NCI-H2107 treated with DMSO at 0.1 percent for 48 hours (cell line): ENCODE data around the gene FMOD.
A peak's percentile ranks its signal among the peaks of the same experiment; 100 is the strongest.

ENCODE experiments used
- DNase-seq: peaks from one replicate; lab custom pipeline; 2025; ENCODE audit not compliant: unreplicated experiment; lab: John Stamatoyannopoulos, UW

The FMOD gene

DNA sequence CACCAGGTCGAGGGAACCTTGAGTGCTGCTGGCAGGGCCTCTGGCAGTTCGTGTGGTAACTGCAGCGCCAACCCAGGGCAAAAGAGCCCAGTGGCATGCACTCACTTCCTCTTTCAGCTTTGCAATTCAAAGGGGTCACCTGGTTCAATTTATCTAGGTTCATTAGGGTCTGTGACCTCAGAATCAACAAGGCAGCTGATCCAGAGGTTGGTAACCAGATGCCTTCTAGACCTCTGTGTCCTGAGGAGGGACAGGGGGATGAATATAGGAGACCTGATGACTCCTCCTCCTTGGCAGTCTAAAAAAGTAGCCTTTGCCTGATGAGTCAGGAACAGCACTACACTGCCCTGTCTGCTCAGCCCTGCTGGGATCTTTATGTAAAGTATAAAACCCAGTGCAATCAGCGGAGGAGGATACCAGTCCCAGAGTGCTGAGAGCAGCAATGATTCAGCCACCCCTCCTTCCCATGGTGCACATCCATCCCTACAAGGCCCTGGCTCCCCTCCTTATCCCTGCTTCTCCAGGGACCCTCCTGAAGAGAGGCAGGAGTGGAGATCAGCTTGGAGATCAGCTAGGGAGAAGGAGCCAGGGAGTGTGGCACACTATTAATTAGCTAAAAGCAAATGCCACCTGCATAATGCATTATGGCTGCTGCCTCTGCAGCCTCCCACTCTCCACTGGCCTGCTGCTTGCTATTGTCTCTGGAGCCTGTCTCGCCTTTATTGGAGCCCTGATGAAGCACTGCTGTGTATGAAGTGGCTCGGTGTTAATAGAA lies 11.2 kb upstream of the FMOD start:
- peak; percentile 77 for DNase-seq

DNA sequence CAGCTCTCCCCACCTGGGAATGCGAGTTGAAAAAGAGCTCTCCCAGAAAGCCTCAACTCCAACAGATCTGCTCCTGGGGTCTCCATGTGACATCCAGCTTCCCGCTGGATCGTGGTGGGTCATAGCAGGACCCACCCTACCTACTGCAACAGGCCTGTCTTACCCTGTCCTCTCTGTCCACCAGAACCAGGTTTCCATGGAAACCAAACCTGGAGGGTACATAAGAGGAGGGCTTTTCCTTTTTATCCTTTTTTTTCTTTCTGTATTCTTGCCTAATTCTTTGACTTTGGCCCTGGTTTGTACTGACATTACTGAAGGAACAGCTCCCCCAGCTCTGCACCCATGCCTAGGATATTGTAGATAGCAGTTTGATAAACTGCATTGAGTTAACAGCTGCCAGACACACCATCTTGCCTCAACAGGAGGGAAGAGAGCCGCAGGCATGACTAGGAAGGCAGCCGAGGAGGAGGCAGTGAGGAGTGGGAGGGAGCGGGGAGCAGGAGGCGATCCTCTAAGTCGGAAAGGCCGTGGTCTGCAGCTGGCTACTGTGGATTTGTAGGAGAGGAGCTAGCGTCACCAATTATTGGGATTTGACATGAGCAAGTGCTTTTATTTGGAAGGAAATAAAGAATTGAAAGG lies 9.7 kb upstream of the FMOD start:
- no peak for DNase-seq

DNA sequence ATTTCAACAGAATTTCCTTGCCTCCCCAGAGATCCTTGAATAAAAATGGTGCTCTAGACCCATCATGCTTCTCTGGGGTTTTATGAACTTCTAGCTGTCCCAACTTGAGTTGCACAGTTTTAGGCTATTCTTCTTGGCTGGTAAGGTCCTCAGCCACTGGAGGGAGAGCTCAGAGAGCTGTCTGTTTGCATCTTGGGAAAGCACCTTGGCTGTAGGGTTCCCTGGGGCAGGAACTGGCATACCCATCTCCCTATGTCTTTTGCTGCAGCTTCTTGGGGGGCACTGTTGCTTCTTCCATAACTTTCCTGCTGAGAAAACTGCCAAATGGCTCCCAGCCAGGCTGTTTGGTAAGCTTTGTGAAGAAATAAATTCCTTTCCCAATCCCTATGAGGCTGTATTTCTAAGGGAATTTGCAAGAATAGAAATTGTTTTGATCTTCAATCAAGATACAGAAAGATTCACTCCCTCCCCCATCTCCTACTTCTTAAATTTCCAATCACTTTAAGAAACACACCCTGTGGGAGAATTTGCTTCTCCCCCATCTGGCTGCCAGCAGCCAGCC lies 8.2 kb upstream of the FMOD start:
- no peak for DNase-seq

DNA sequence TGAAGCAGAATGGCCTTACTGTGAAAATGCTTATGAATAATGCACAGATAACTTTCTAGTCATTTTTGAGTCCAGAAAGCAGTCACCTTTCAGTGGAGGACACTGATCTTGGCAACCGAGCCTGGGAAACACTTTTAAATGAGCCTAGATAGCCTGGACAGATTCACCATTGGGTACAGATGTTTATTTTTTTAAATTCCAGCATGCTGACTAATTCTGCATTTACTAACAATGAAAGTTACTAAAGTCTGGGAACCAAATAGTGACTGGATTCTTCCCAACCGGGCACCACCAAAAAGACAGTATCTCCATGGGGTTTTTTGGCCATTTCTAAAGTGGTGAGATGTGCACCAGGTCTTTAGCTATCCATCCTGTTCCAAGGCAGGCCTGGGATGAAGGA lies 3.3 kb upstream of the FMOD start:
- DNase-seq = no peak

DNA sequence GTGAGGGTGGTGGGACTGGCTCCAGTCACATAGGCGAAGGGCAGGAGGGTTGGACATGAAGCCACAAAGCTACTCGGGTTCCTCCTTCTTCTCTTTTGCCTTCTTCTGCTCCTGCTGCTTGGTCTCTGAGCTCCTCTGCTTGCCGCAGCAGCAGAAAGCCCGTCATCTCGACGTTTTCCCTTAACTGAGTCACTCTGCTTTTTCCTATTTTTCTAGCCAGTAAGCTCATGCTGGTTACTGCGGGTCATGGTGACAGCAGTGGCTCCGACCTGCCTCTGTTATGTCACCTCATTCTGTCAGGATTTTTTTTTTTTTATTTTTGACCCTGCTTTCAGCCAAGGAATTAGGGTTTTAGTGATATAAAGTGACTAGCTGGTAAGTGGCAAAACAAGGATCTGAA lies 2.6 kb upstream of the FMOD start:
- no peak for DNase-seq

DNA sequence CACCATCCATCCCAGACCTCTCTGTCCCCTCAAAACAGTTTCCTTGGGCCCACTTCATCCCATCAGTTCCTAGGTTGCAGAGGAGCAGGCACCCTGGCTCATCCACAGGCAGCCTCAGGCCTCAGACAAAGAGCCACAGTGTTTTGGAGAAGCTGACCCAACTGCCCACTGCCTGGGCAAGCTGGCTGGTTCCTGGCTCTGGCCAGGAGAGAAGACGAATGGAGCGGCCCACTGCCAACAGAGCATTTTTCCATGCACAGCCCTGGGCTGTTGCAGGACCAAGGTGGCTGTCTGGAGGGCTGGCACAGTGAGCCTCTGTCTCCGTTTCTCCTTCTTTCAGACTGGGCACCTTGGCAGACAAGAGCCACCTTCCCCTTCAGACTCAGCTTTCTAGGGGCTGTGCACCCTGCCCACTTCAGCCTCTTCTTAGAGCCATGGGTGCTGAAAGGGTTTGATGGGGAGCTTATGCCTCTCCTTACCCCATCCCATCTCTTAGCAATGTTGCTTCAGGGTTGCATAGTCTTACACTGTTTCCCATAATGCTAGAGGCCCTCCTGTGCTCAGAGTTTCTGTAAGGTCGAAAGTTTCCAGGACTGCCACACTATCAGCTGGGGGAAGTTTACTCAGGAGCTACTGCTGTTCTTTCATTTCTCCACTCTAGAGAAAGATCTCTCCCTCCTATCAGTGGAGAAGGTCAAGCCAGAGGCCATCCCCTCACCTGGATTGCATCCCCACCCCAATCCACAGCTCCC lies 973 bp downstream of the FMOD start:
- no peak for DNase-seq

DNA sequence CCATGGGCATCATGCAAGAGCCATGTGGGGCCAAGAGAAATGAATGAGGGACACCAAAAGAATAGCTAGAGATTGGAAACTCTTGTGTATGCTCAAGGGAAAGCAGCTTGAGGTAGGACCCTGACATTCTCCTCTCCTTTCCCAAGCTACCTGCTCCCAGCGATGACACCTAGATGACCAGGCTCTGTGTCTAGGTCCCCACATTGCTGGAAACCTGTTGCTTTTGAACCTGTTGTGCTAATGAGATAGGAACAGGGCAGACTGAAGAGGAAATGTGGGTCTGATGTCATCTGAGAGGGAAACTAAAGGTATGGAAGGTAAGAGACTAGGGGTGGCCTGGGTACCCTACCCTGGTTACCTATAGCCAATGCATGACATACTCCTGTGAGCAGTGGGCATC lies 1.8 kb downstream of the FMOD start:
- DNase-seq = no peak

DNA sequence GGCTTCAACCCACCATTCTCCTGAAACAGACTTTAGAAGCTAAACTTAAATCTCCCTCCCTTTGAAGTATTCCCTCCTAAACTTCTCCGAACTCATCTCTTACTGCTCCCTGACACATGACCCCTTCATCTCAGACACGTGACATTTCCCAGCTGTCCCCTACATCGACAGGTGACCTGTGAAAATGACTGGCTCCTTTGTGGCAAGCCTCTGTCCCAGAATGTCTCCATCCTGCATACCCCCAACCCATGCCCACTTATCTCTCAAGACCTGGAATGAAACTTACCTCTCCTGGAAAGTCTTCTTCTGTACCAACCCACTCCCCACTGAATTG lies 4.2 kb downstream of the FMOD start:
- no peak for DNase-seq

DNA sequence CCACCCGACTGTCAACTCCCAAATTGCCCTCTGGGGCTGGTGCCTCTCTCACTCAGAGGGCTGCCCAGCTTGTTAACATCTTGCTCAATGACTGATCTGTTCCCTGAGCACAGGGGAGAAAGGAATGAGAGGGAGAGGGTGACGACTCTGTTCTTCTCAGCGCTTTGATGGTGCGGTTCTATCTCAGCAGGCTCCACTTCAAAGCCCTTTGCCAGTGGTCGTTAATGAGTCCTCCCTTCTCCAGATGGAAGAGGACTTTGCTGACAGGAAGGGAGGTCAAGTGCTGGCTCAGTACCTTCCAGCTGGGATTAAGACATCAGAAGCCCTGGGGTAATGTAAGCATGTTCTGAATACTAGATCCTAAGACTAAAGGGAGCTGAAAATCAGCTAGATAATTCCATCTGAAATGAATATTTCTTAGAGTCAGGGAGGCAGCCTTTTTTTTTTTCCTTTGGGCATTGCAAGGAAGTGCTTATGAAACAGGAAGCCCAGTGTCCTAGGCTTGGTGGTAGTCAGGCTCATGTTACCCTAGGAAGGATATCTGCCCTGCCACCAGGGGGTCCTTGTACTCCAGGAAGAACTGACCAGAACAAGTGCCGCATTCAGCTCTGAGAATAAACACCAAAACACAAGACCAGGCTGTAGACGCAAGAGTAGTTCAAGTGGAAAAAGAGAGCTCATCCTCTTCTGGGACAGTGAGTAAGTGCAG lies 4.7 kb downstream of the FMOD start:
- DNase-seq = peak; percentile 31

DNA sequence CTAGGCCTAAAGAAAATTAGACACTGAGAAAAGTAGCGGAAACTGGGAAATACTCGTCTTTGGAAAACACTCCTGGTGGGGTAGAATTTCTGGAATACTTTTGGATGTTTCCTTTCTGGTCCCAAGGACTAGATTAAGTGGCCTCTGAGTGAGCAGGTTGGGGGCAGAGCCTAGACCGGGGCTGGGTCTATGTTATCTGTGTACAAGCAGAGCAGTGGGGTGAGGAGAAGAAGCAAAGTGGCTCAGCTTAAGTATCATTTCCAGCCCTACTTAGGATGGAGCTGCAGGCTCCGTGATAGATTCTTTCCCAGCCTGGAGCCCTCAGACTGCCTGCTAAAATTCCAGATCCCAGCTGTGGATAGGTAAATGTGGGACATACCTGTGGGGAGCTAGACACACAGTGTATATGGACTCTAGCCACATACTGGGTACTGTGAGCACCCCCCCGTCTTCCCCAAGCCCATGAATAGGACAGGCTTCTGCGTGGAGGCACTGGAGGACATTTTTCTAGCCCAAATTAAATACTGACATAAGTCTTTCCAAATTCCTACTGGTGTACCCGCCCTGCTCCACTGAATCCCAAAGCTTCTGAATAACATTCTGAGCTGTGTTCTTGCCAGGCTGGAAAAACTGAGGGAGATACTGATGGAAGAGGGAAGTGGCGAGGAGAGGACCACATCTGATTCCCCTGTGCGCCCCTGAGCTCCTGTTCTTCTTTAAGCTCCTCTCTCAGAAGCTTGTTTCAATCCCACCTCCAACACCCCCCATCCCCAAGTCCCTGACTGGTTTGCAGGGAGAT lies 6.8 kb downstream of the FMOD start:
- no peak for DNase-seq

DNA sequence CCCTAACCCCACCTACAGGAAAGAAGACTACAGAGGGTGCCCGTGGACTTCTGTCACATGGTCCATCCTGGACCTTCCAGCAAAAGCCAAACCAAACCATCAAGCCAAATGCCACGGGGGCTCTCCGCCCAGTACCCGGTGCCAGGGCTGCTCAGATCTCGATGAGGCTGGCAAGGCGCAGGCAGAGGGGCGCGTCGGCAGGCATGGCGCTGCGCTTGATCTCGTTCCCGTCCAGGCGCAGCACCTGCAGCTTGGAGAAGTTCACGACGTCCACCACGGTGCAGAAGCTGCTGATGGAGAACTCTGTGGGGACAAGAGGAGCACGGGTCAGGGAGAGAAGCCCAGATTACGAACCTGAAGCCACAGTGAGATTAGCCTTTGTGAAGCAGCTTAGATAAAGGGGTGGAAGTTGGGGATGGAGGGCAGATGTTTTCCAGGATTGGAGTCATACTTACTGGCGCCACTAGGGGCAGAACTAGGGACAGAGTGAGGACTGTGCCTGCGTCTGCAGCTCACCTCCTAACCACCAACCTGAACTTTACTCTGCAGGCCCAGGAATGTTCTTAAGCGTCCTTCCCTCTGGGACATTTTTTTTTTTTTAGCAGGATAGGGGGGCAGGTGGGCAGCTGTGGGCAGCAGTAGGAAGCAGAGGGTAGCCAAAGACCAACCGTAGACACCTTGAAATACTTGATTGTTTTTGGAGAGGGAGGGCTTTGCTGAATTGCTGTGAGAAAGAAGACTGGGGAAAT lies 8.6 kb downstream of the FMOD start:
- DNase-seq = peak; percentile 54

DNA sequence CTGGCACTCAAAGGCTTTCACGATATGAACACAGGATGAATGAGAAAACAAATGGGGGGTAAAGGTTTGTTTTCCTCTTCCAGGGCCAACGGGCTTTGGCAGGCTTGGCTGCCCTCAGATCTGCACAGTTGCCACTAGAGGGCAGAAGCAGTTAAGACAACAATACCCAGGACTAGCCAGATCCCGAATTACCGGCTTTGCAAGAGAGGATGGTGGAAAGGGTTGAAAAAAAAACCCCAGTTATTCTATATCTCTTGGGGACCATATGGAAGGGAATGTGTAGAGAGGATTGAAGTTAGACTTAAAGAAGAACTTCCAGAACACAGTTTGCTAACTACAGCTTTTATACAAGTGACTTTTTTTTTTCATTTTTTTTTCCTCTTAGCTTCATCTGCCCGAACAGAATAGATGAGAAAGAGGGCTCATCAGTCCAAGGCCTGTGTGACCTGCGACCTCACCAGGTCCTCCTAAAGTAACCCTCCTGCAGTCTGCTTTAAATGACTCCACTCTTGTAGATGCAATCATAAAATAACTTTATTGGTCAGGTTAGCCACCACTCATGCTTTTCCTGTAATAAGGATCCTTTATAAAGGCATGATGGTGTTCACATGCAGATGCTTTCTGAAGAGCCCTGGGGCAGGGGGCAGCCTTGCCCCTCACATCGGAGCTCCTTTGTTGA lies 10.7 kb downstream of the FMOD start:
- DNase-seq = peak; percentile 73

DNA sequence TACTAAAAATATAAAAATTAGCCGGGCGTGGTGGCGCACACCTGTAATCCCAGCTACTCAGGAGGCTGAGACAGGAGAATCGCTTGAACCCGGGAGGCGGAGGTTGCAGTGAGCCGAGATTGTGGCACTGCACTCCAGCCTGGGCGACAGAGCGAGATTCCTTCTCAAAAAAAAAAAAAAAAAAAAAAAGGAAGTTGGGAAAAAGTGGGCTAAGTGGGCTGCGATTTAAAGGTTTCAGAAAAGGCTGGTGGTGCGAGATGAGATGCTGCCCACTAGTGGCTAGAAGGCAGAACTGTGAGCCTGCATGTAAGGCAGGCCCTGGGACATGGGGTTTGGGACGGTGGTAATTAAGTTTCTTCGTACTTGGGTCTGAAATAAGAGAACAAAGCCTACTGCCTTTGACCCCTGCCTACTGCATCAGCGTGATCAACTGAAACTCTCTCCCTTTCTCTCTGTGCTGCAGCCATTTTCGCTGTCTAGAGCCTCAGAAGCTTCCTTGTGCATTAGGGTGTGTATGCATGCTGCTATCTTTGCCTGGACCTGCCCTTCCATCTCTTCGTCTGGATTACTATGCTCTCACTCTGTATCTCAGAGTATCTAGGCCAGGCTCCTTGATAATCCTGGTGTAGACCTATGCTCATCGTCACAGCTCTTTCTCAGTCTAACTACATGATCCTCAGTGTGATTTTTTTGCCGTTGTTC lies 12.4 kb downstream of the FMOD start:
- peak; percentile 53 for DNase-seq

DNA sequence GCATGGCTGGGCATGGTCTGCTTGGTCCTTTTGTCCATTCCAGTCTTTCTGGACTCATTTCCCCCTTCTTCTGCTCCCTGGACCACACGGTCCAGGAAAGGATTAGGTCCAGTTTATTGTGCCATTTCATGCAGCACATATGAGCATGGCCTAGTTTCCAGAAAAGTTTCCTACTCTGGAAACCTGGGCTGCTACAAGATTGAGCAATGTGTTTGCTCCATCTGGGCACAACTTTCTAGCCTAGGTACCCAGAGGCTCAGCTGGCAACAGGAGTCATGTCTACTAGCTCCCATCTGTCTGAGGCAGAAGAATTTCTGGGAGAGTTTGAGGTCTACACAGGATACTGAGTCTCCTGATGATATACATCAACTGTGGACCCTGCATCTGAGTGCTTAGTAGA lies 14.8 kb downstream of the FMOD start:
- DNase-seq = no peak

DNA sequence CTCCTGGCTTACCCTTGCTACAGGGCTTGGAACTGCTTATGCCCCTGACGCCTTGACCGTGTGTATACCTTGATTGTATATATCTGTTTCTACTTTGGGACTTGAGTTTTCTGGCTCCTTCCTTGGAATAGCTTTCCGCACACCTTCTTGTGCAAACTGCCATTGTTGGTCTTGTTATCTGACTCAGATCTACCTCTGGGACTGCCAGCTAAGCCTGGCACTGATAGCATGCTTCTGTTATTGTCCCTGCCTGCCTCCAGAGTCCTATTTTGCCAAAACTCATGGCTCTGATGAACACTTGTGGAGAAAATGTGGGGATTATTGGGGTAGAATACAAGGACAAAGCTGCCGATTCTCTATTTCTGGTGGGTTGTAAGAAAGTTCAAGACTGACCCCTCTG lies 15.4 kb downstream of the FMOD start:
- DNase-seq = no peak

DNA sequence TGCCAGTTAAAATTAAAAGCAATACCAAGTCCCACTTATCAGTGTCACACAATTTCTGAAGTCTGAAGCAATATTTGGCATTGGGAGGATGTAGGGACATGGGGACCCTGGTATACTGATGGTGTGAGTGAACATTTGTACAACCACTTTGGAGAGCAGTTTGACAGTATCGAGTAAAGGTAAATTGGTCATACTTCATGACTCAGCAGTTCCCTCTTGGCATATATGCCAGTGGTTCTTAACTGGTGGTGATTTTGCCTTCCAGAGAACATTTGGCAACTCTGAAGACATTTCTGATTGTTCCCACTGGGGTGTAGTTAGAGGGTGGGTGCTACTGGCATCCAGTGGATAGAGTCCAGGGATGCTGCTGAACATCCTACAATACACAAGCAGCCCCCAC lies 19.7 kb downstream of the FMOD start:
- DNase-seq = no peak

DNA sequence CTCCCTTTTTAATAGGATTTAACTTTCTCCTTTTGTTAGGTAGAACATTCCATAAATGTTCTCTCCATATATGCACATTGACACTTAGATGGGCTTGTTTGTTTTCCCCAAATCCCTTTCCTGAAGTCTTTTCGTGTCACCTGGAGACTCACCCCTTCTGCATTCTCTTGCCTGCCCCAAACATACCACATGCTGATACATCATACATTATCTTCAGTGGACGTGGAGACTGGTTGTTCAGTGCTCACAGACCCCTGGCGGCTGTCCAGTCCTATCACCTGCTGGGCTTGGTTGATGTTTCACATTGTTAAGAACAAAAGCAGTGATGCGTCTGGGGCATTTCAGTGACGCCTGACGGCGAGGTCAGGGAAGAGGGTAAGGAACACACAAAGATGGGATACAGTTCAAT lies 22.2 kb downstream of the FMOD start:
- DNase-seq = peak; percentile 80

DNA sequence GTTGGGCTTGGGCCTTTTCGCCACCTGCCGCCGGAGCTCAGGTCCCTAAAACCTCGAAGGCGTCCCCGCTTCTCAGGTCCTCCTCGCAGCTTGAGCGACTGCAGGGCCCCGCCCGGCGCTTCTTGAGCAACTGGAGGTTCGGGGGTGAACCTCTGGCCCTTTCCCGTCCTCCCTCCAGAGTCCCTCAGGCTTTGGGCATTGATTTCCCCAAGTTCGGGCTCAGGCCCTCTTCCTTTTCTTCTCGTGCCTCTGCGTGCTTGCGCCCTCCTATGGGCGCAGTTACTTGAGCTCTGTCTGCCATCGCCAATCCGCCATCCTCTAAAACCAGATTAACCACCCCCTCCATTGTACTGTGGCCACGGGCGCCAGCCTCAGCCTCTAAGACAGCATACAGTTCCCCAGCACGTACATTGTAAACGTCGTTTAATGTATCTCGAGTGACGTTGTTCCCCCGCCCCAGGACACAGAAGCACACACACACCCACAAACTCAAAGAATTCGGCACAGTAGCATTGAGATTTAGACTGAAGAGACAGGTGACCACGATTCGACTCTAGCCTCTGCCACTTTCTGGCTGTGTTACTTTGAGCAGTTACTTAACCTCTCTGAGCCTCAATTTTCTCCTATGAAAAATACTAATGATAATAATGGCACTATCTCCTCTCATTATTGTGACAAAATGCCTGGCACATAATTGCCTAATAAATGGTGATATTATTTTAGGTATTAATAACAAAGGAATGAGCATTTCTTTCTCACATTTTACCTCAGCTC lies 23.1 kb downstream of the FMOD start:
- DNase-seq = peak; percentile 96
